ENCODE measurements around the gene SERPINA7.

The SERPINA7 gene

GRCh38 chrX:106000203-106000602, 38.3 kb downstream of the SERPINA7 start:
- TF ChIP-seq GATA3 (IDR thresholded peaks at IDR 0.05; ENCODE audit: low read depth, low read length), result no peak
- no peak for TF ChIP-seq GATA2 (IDR thresholded peaks at IDR 0.05; ENCODE audit: low read depth, low read length)

- TF ChIP-seq GATA2 (IDR thresholded peaks at IDR 0.05; ENCODE audit: low read depth, low read length) (no peak), GATA3 (IDR thresholded peaks at IDR 0.05; ENCODE audit: low read depth, low read length) (no peak)
These were observed 39.2 kb downstream of the SERPINA7 start for GRCh38 chrX:105999294-105999693.

Data from SH-SY5Y (cell line).